GM19395 (cell line): ENCODE results near the gene MDP1.
"Not testable (repeated sequence)": the region's sequence is repeated elsewhere in the genome, so short reads cannot be mapped to it uniquely, and the experiment has no call there.

ENCODE experiments used
- ATAC-seq: cut with Tn5 transposase; IDR thresholded peaks from one replicate; pipeline ENCODE4 v1.9.1; 2021; ENCODE audit warnings: mild to moderate bottlenecking, moderate library complexity; ENCODE audit not compliant: unreplicated experiment

The MDP1 gene

GRCh38 chr14:24202538-24202937 is 13.3 kb downstream of the MDP1 start:
- ATAC-seq = not testable (repeated sequence)

GRCh38 chr14:24198814-24199524 is 16.9 kb downstream of the MDP1 start:
- no peak for ATAC-seq

- ATAC-seq = no peak
Observed at GRCh38 chr14:24197056-24197450, 18.8 kb downstream of the MDP1 start.

GRCh38 chr14:24196071-24197055 is 19.5 kb downstream of the MDP1 start:
- peak; percentile 32 for ATAC-seq

- ATAC-seq = peak; percentile 83
Observed at GRCh38 chr14:24195186-24196070, 20.4 kb downstream of the MDP1 start, which contains the start of gene TM9SF1. TM9SF1 (minus strand) TSS chr14:24195441; CDS start chr14:24195019, 422 bp downstream.

GRCh38 chr14:24194873-24195185 is 21.0 kb downstream of the MDP1 start:
- ATAC-seq = no peak

GRCh38 chr14:24194186-24194872 is 21.5 kb downstream of the MDP1 start:
- ATAC-seq = no peak

GRCh38 chr14:24192933-24193332 is 22.9 kb downstream of the MDP1 start:
- ATAC-seq = no peak

GRCh38 chr14:24190416-24190815 is 25.4 kb downstream of the MDP1 start:
- ATAC-seq = no peak

GRCh38 chr14:24189460-24189859 is 26.4 kb downstream of the MDP1 start:
- no peak for ATAC-seq

- ATAC-seq = no peak
Observed at GRCh38 chr14:24189059-24189375, 26.8 kb downstream of the MDP1 start.

GRCh38 chr14:24188251-24189058 is 27.4 kb downstream of the MDP1 start, which contains the start of gene IPO4:
IPO4 (minus strand) TSS chr14:24188816; CDS start chr14:24188787, 29 bp downstream.
- ATAC-seq = peak; percentile 89

GRCh38 chr14:24187539-24187915 is 28.3 kb downstream of the MDP1 start:
- no peak for ATAC-seq

GRCh38 chr14:24186831-24187538 is 28.9 kb downstream of the MDP1 start:
- no peak for ATAC-seq

- no peak for ATAC-seq
Observed at GRCh38 chr14:24185741-24186140, 30.1 kb downstream of the MDP1 start.

- no peak for ATAC-seq
Observed at GRCh38 chr14:24185026-24185425, 30.8 kb downstream of the MDP1 start.

- ATAC-seq = no peak
Observed at GRCh38 chr14:24184104-24184970, 31.5 kb downstream of the MDP1 start.

GRCh38 chr14:24183014-24183481 is 32.8 kb downstream of the MDP1 start:
- no peak for ATAC-seq
